Neuronal stem cell (in vitro differentiated cells): Measurements from ENCODE around the gene CX3CL1.

ENCODE experiments used
- DNase-seq: peaks from one replicate; pipeline ENCODE4 v3.0.0-alpha.2; 2013; ENCODE audit warnings: low spot score
- H2AFZ ChIP-seq: one replicate; pipeline ENCODE4 v1.6.1; 2013; ENCODE audit warnings: mild to moderate bottlenecking, low read length, inconsistent platforms
- H2AK5ac ChIP-seq: 2 replicates; pipeline ENCODE4 v1.6.1; 2013; ENCODE audit warnings: low read depth, mild to moderate bottlenecking, inconsistent platforms, low read length, moderate library complexity, mixed read lengths
- H2BK120ac ChIP-seq: 2 replicates; pipeline ENCODE4 v1.6.1; 2013; ENCODE audit warnings: low read depth, mild to moderate bottlenecking, inconsistent platforms, low read length, moderate library complexity, mixed read lengths
- H2BK12ac ChIP-seq: one replicate; pipeline ENCODE4 v1.6.1; 2013; ENCODE audit warnings: low read length, inconsistent platforms
- H2BK15ac ChIP-seq: 2 replicates; pipeline ENCODE4 v1.6.1; 2013; ENCODE audit warnings: mild to moderate bottlenecking, low read length, inconsistent platforms, mixed read lengths
- H2BK5ac ChIP-seq: one replicate; pipeline ENCODE4 v1.6.1; 2013; ENCODE audit warnings: inconsistent platforms, mild to moderate bottlenecking, low read length, moderate library complexity
- H3K14ac ChIP-seq: one replicate; pipeline ENCODE4 v1.6.1; 2013; ENCODE audit warnings: low read length, inconsistent platforms
- H3K18ac ChIP-seq: 2 replicates; pipeline ENCODE4 v1.6.1; 2013; ENCODE audit warnings: low read length, inconsistent platforms
- H3K23ac ChIP-seq: 2 replicates; pipeline ENCODE4 v1.6.1; 2013; ENCODE audit warnings: low read depth, mild to moderate bottlenecking, mixed read lengths, low read length, inconsistent platforms; ENCODE audit not compliant: poor library complexity
- H3K27ac ChIP-seq: replicated peaks from 3 replicates; pipeline ENCODE4 v1.5.1; 2013; ENCODE audit warnings: low read length, inconsistent platforms
- H3K27me3 ChIP-seq, 3 experiments: 2 replicates each; pipeline ENCODE4 v1.6.1; 2013; ENCODE audit warnings: low read length in 3 of 3, mild to moderate bottlenecking in 2 of 3, inconsistent platforms in 1 of 3, low read depth in 1 of 3, mixed read lengths in 1 of 3, moderate library complexity in 1 of 3; ENCODE audit not compliant: control insufficient read depth in 3 of 3, insufficient read depth in 3 of 3
- H3K36me3 ChIP-seq, 2 donors: replicated peaks in 1 of 2; 2 replicates each; pipeline ENCODE4 v1.6.1; 2013; ENCODE audit warnings: low read length in 2 of 2; ENCODE audit not compliant: control insufficient read depth in 2 of 2, insufficient read depth in 2 of 2
- H3K4ac ChIP-seq: 2 replicates; pipeline ENCODE4 v1.6.1; 2013; ENCODE audit warnings: inconsistent platforms, mild to moderate bottlenecking, low read length, moderate library complexity
- H3K4me1 ChIP-seq, 2 donors: 1 replicate in 1 of 2; 2 replicates in 1 of 2; pipeline ENCODE4 v1.6.1; 2013; ENCODE audit warnings: low read length in 2 of 2, low read depth in 1 of 2; ENCODE audit not compliant: control insufficient read depth in 2 of 2, insufficient read depth in 1 of 2
- H3K4me2 ChIP-seq: one replicate; pipeline ENCODE4 v1.6.1; 2013; ENCODE audit warnings: mild to moderate bottlenecking, low read length, inconsistent platforms; ENCODE audit not compliant: insufficient read depth, poor library complexity, severe bottlenecking
- H3K4me3 ChIP-seq, 2 donors: 2 replicates each; pipeline ENCODE4 v1.5.1; 2013; ENCODE audit warnings: low read length in 2 of 2, mild to moderate bottlenecking in 2 of 2, inconsistent platforms in 1 of 2, moderate library complexity in 1 of 2
- H3K79me1 ChIP-seq: one replicate; pipeline ENCODE4 v1.6.1; 2013; ENCODE audit warnings: low read depth, mild to moderate bottlenecking, inconsistent platforms, low read length, moderate library complexity
- H3K9ac ChIP-seq: one replicate; pipeline ENCODE4 v1.6.1; 2013; ENCODE audit warnings: mild to moderate bottlenecking, low read depth, low read length, inconsistent platforms; ENCODE audit not compliant: poor library complexity
- H3K9me3 ChIP-seq, 2 donors: replicated peaks in 1 of 2; 2 replicates each; pipeline versions ENCODE3 to v1.6.1; 2013; ENCODE audit warnings: low read length in 2 of 2, mild to moderate bottlenecking in 2 of 2, inconsistent platforms in 1 of 2, low read depth in 1 of 2, mixed read lengths in 1 of 2, moderate library complexity in 1 of 2; ENCODE audit not compliant: control insufficient read depth in 2 of 2, insufficient read depth in 1 of 2
- H4K8ac ChIP-seq: one replicate; pipeline ENCODE4 v1.6.1; 2013; ENCODE audit warnings: low read depth, mild to moderate bottlenecking, inconsistent platforms, low read length, moderate library complexity
- H4K91ac ChIP-seq: one replicate; pipeline ENCODE4 v1.6.1; 2013; ENCODE audit warnings: low read length, low read depth, mild to moderate bottlenecking, inconsistent platforms; ENCODE audit not compliant: poor library complexity
- WGBS, 2 donors: extraction: QIAGEN DNeasy Blood & Tissue Kit; methylation state at CpG; one replicate each; pipeline ENCODE4 v1.1.7; 2013; ENCODE audit warnings: missing lambda C conversion rate in 2 of 2, mixed read lengths in 1 of 2; ENCODE audit not compliant: insufficient read length in 2 of 2, insufficient replicate concordance in 1 of 2; ENCODE audit errors: extremely low coverage in 2 of 2; 5-methylcytosine and 5-hydroxymethylcytosine counted together

The CX3CL1 gene

GRCh38 chr16:57360321-57360935, 11.9 kb upstream of the CX3CL1 start:
- H2AK5ac ChIP-seq = peak overlapping the region; percentile 92
- H3K27me3 ChIP-seq = peaks cover 0 to 23% (median 0%) of the 10 kb centered on the region in 3 experiments
- H4K8ac ChIP-seq = peak overlapping the region; percentile 86
- no peaks in the 10 kb centered on the region for H3K9me3 ChIP-seq
- DNase-seq = no peak
- H3K4me2 ChIP-seq = no peak overlapping the region
- H3K27ac ChIP-seq = no peak overlapping the region
- H2BK15ac ChIP-seq = peak overlapping the region; percentile 75
- no peak overlapping the region for H3K4ac ChIP-seq
- no CpG with 5 or more reads among the region's 16 CpGs for WGBS, 2 donors
- H3K4me3 ChIP-seq = no peak overlapping the region
- H2BK12ac ChIP-seq = peak overlapping the region; percentile 10
- H3K14ac ChIP-seq = no peak overlapping the region
- H3K18ac ChIP-seq = peak overlapping the region; percentile 57
- no peak overlapping the region for H2BK120ac ChIP-seq
- H3K23ac ChIP-seq = no peak overlapping the region
- no peak overlapping the region for H4K91ac ChIP-seq
- H2BK5ac ChIP-seq = no peak overlapping the region
- no peak overlapping the region for H2AFZ ChIP-seq
- H3K4me1 ChIP-seq = no peaks in the 10 kb centered on the region
- H3K79me1 ChIP-seq = peaks cover 1% of the 10 kb centered on the region
- no peaks in the 10 kb centered on the region for H3K36me3 ChIP-seq
- H3K9ac ChIP-seq = peak overlapping the region; percentile 44

GRCh38 chr16:57361404-57361803, 10.9 kb upstream of the CX3CL1 start:
- H3K4ac ChIP-seq = no peak overlapping the region
- no peak overlapping the region for H3K18ac ChIP-seq
- H3K27me3 ChIP-seq = peaks cover 0 to 30% (median 0%) of the 10 kb centered on the region in 3 experiments
- peaks cover 1% of the 10 kb centered on the region for H3K79me1 ChIP-seq
- H2BK5ac ChIP-seq = no peak overlapping the region
- no peak overlapping the region for H3K27ac ChIP-seq
- no peaks in the 10 kb centered on the region for H3K36me3 ChIP-seq
- H2BK120ac ChIP-seq = no peak overlapping the region
- no peak overlapping the region for H2BK12ac ChIP-seq
- H3K4me3 ChIP-seq = no peak overlapping the region
- no peak overlapping the region for H4K91ac ChIP-seq
- no peak overlapping the region for H3K9ac ChIP-seq
- WGBS, 2 donors = no CpG with 5 or more reads among the region's 4 CpGs
- H2AK5ac ChIP-seq = no peak overlapping the region
- peak overlapping the region; percentile 58 for H2BK15ac ChIP-seq
- no peak overlapping the region for H3K14ac ChIP-seq
- no peaks in the 10 kb centered on the region for H3K4me1 ChIP-seq
- no peak overlapping the region for H4K8ac ChIP-seq
- no peak overlapping the region for H2AFZ ChIP-seq
- H3K9me3 ChIP-seq = no peaks in the 10 kb centered on the region
- no peak for DNase-seq
- no peak overlapping the region for H3K4me2 ChIP-seq
- no peak overlapping the region for H3K23ac ChIP-seq

GRCh38 chr16:57364143-57364542, 8.1 kb upstream of the CX3CL1 start:
- no CpG with 5 or more reads among the region's 3 CpGs for WGBS, 2 donors
- peaks cover 0 to 26% (median 0%) of the 10 kb centered on the region in 3 experiments for H3K27me3 ChIP-seq

GRCh38 chr16:57366544-57367040, 5.7 kb upstream of the CX3CL1 start:
- Histone ChIP-seq H2BK12ac (no peak overlapping the region), H3K18ac (peak overlapping the region; percentile 35), H3K27me3 (peaks cover 0 to 26% (median 0%) of the 10 kb centered on the region in 3 experiments), H3K4me2 (no peak overlapping the region), H3K9ac (no peak overlapping the region), H2AFZ (no peak overlapping the region), H2BK15ac (peak overlapping the region; percentile 58), H3K14ac (no peak overlapping the region), H2BK5ac (no peak overlapping the region), H4K91ac (no peak overlapping the region), H3K27ac (no peak overlapping the region), H3K79me1 (no peaks in the 10 kb centered on the region), H3K23ac (no peak overlapping the region), H3K36me3 (no peaks in the 10 kb centered on the region), H2BK120ac (peak overlapping the region; percentile 31), H3K4me1 (peaks cover 2% of the 10 kb centered on the region in 2 donors), H4K8ac (peak overlapping the region; percentile 82), H3K4ac (no peak overlapping the region), H3K4me3 (no peak overlapping the region), H3K9me3 (no peaks in the 10 kb centered on the region), H2AK5ac (peak overlapping the region; percentile 56)
- DNase-seq = no peak
- WGBS, 2 donors = no CpG with 5 or more reads among the region's 6 CpGs

More at GRCh38 chr16:57364143-57364542, 8.1 kb upstream of the CX3CL1 start:
- no peaks in the 10 kb centered on the region for H3K36me3 ChIP-seq
- H3K4me2 ChIP-seq = no peak overlapping the region
- no peak overlapping the region for H4K8ac ChIP-seq
- no peaks in the 10 kb centered on the region for H3K4me1 ChIP-seq
- no peak overlapping the region for H3K4me3 ChIP-seq
- H3K4ac ChIP-seq = no peak overlapping the region
- H3K9ac ChIP-seq = peak overlapping the region; percentile 21
- no peak overlapping the region for H3K14ac ChIP-seq
- no peak overlapping the region for H3K23ac ChIP-seq
- H3K9me3 ChIP-seq = no peaks in the 10 kb centered on the region
- no peak overlapping the region for H2BK12ac ChIP-seq
- H3K27ac ChIP-seq = no peak overlapping the region
- no peak for DNase-seq
- H4K91ac ChIP-seq = no peak overlapping the region
- H2BK15ac ChIP-seq = no peak overlapping the region
- no peak overlapping the region for H3K18ac ChIP-seq
- H2AFZ ChIP-seq = no peak overlapping the region
- no peak overlapping the region for H2BK5ac ChIP-seq
- H3K79me1 ChIP-seq = peaks cover 1% of the 10 kb centered on the region
- no peak overlapping the region for H2BK120ac ChIP-seq
- H2AK5ac ChIP-seq = no peak overlapping the region
